Measurements from ENCODE around the gene PTGER4.
"Not testable (repeated sequence)": the region's sequence is repeated elsewhere in the genome, so short reads cannot be mapped to it uniquely, and the experiment has no call there.

The PTGER4 gene

DNA sequence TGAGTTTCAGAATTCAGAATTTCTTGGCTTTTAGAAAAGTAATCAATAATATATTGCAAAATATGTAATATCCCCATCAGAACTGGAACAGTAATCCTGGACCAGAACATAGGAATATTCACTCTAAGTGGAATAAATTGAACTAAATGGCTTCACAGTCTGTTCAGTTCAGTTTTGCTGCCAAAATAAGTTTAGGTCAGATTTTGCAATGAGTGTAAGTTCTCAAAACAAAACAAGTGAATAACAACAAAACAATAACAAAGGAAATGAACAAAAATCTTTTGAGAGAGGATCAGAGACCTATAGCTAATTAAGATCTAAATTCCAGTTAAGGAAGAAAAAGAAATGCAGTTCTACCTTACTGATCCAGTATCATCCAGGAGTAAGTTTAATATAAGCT lies 9.3 kb downstream of the PTGER4 start:
- no peak for DNase-seq
- no peaks in the 10 kb centered on the region for H3K27me3 ChIP-seq (replicated peaks in 2 of 5; ENCODE audit: control insufficient read depth in 4 of 5, insufficient read depth in 5 of 5, low read length in 4 of 5)
- peaks cover 11 to 51% (median 26%) of the 10 kb centered on the region in 4 experiments for H3K36me3 ChIP-seq (ENCODE audit: control insufficient read depth in 4 of 4, insufficient read depth in 4 of 4, low read length in 3 of 4)
- H3K27ac ChIP-seq (ENCODE audit: insufficient read depth in 1 of 2, low read depth in 1 of 2, low read length in 2 of 2, poor library complexity in 1 of 2, severe bottlenecking in 2 of 2) = peak overlapping the region in 1 of 2 experiments; percentile 13
- H3K9me3 ChIP-seq (ENCODE audit: control extremely low read depth in 1 of 5, control insufficient read depth in 4 of 5, insufficient read depth in 2 of 5, low read depth in 1 of 5, low read length in 4 of 5) = no peaks in the 10 kb centered on the region
- POLR2A ChIA-PET = no interaction called here
- CTCF ChIA-PET = interaction anchor here (0.7 to 3.4 kb wide), 9 partner anchors 11 to 975 kb away, joined by 3 to 17 read pairs (median 4); no protein-coding TSS in a partner anchor
- H3K4me1 ChIP-seq (ENCODE audit: control extremely low read depth in 1 of 4, control insufficient read depth in 4 of 4, insufficient read depth in 4 of 4, low read length in 3 of 4) = peaks cover 19 to 61% (median 31%) of the 10 kb centered on the region in 4 experiments
- no peak overlapping the region for H3K4me3 ChIP-seq (ENCODE audit: control insufficient read depth in 1 of 7, extremely low read depth in 1 of 7, insufficient read depth in 4 of 7, low read depth in 2 of 7, low read length in 6 of 7)

DNA sequence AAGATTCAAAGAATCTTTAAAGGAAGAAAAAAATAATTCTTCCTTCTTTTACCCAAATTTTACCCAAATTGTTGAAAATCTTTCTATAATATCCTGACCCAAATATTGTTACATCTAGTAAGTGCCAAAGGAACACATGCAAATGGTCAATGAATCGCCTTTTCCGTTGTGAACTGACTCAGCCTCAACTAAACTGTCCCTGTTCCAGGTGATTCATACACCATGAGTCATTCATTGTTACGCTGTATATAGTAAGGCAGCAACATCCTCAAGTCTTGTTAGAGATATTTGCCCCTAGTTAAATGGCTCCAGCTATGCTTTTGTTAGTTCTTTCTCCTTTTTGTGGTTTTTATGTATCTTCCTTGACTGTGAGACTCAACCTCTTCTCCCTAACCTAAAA lies 9.7 kb downstream of the PTGER4 start:
- H3K27ac ChIP-seq (ENCODE audit: insufficient read depth in 1 of 2, low read depth in 1 of 2, low read length in 2 of 2, poor library complexity in 1 of 2, severe bottlenecking in 2 of 2) = peak overlapping the region in 1 of 2 experiments; percentile 11
- CTCF ChIA-PET = interaction anchor here (0.9 to 3.4 kb wide), 10 partner anchors 12 to 975 kb away, joined by 3 to 17 read pairs (median 4); no protein-coding TSS in a partner anchor

GRCh38 chr5:40690267-40690666 lies 10.6 kb downstream of the PTGER4 start:
- H3K36me3 ChIP-seq (ENCODE audit: control insufficient read depth in 4 of 4, insufficient read depth in 4 of 4, low read length in 3 of 4) = peaks cover 16 to 61% (median 29%) of the 10 kb centered on the region in 4 experiments
- POLR2A ChIA-PET = no interaction called here
- H3K27ac ChIP-seq (ENCODE audit: insufficient read depth in 1 of 2, low read depth in 1 of 2, low read length in 2 of 2, poor library complexity in 1 of 2, severe bottlenecking in 2 of 2) = no peak overlapping the region
- H3K27me3 ChIP-seq (replicated peaks in 2 of 5; ENCODE audit: control insufficient read depth in 4 of 5, insufficient read depth in 5 of 5, low read length in 4 of 5) = no peaks in the 10 kb centered on the region
- H3K4me1 ChIP-seq (ENCODE audit: control extremely low read depth in 1 of 4, control insufficient read depth in 4 of 4, insufficient read depth in 4 of 4, low read length in 3 of 4) = peaks cover 12 to 48% (median 25%) of the 10 kb centered on the region in 4 experiments
- 100% methylated on average over 2 of the region's 3 CpGs for WGBS (ENCODE audit: insufficient coverage)
- DNase-seq = no peak
- peaks cover 0 to 3% (median 0%) of the 10 kb centered on the region in 5 experiments for H3K9me3 ChIP-seq (ENCODE audit: control extremely low read depth in 1 of 5, control insufficient read depth in 4 of 5, insufficient read depth in 2 of 5, low read depth in 1 of 5, low read length in 4 of 5)
- H3K4me3 ChIP-seq (ENCODE audit: control insufficient read depth in 1 of 7, extremely low read depth in 1 of 7, insufficient read depth in 4 of 7, low read depth in 2 of 7, low read length in 6 of 7) = no peak overlapping the region
- CTCF ChIA-PET = interaction anchor here (0.6 to 3.4 kb wide), 9 partner anchors 25 to 976 kb away, joined by 3 to 17 read pairs (median 3); no protein-coding TSS in a partner anchor

More for the DNA sequence above, 9.7 kb downstream of the PTGER4 start:
- Histone ChIP-seq H3K36me3 (ENCODE audit: control insufficient read depth in 4 of 4, insufficient read depth in 4 of 4, low read length in 3 of 4) (peaks cover 15 to 55% (median 28%) of the 10 kb centered on the region in 4 experiments), H3K4me1 (ENCODE audit: control extremely low read depth in 1 of 4, control insufficient read depth in 4 of 4, insufficient read depth in 4 of 4, low read length in 3 of 4) (peaks cover 19 to 56% (median 27%) of the 10 kb centered on the region in 4 experiments), H3K9me3 (ENCODE audit: control extremely low read depth in 1 of 5, control insufficient read depth in 4 of 5, insufficient read depth in 2 of 5, low read depth in 1 of 5, low read length in 4 of 5) (peaks cover 0 to 2% (median 0%) of the 10 kb centered on the region in 5 experiments), H3K27me3 (replicated peaks in 2 of 5; ENCODE audit: control insufficient read depth in 4 of 5, insufficient read depth in 5 of 5, low read length in 4 of 5) (no peaks in the 10 kb centered on the region), H3K4me3 (ENCODE audit: control insufficient read depth in 1 of 7, extremely low read depth in 1 of 7, insufficient read depth in 4 of 7, low read depth in 2 of 7, low read length in 6 of 7) (no peak overlapping the region)
- POLR2A ChIA-PET = no interaction called here
- DNase-seq = peak in 2 of 3 donors; percentile 81 to 89
- WGBS (ENCODE audit: insufficient coverage) = 63% methylated on average over 2 of the region's 3 CpGs

GRCh38 chr5:40691894-40692293 lies 12.2 kb downstream of the PTGER4 start:
- DNase-seq = no peak
- ChIA-PET POLR2A (no interaction called here), CTCF (interaction anchor here (1.5 to 3.3 kb wide), 2 partner anchors 22 to 975 kb away, joined by 3 to 11 read pairs; no protein-coding TSS in a partner anchor)
- Histone ChIP-seq H3K27me3 (replicated peaks in 2 of 5; ENCODE audit: control insufficient read depth in 4 of 5, insufficient read depth in 5 of 5, low read length in 4 of 5) (no peaks in the 10 kb centered on the region), H3K9me3 (ENCODE audit: control extremely low read depth in 1 of 5, control insufficient read depth in 4 of 5, insufficient read depth in 2 of 5, low read depth in 1 of 5, low read length in 4 of 5) (peaks cover 0 to 3% (median 0%) of the 10 kb centered on the region in 5 experiments), H3K27ac (ENCODE audit: insufficient read depth in 1 of 2, low read depth in 1 of 2, low read length in 2 of 2, poor library complexity in 1 of 2, severe bottlenecking in 2 of 2) (no peak overlapping the region), H3K4me1 (ENCODE audit: control extremely low read depth in 1 of 4, control insufficient read depth in 4 of 4, insufficient read depth in 4 of 4, low read length in 3 of 4) (peaks cover 0 to 32% (median 14%) of the 10 kb centered on the region in 4 experiments), H3K36me3 (ENCODE audit: control insufficient read depth in 4 of 4, insufficient read depth in 4 of 4, low read length in 3 of 4) (peaks cover 15 to 49% (median 26%) of the 10 kb centered on the region in 4 experiments), H3K4me3 (ENCODE audit: control insufficient read depth in 1 of 7, extremely low read depth in 1 of 7, insufficient read depth in 4 of 7, low read depth in 2 of 7, low read length in 6 of 7) (no peak overlapping the region)
- 99% methylated on average over 7 of the region's 9 CpGs for WGBS (ENCODE audit: insufficient coverage)

GRCh38 chr5:40694433-40694832 lies 14.7 kb downstream of the PTGER4 start:
- DNase-seq = no peak
- peaks cover 0 to 10% (median 1%) of the 10 kb centered on the region in 4 experiments for H3K4me1 ChIP-seq (ENCODE audit: control extremely low read depth in 1 of 4, control insufficient read depth in 4 of 4, insufficient read depth in 4 of 4, low read length in 3 of 4)
- no peak overlapping the region for H3K4me3 ChIP-seq (ENCODE audit: control insufficient read depth in 1 of 7, extremely low read depth in 1 of 7, insufficient read depth in 4 of 7, low read depth in 2 of 7, low read length in 6 of 7)
- H3K27me3 ChIP-seq (replicated peaks in 2 of 5; ENCODE audit: control insufficient read depth in 4 of 5, insufficient read depth in 5 of 5, low read length in 4 of 5) = no peaks in the 10 kb centered on the region
- H3K36me3 ChIP-seq (ENCODE audit: control insufficient read depth in 4 of 4, insufficient read depth in 4 of 4, low read length in 3 of 4) = peaks cover 16 to 46% (median 23%) of the 10 kb centered on the region in 4 experiments
- peaks cover 0 to 3% (median 0%) of the 10 kb centered on the region in 5 experiments for H3K9me3 ChIP-seq (ENCODE audit: control extremely low read depth in 1 of 5, control insufficient read depth in 4 of 5, insufficient read depth in 2 of 5, low read depth in 1 of 5, low read length in 4 of 5)
- H3K27ac ChIP-seq (ENCODE audit: insufficient read depth in 1 of 2, low read depth in 1 of 2, low read length in 2 of 2, poor library complexity in 1 of 2, severe bottlenecking in 2 of 2) = no peak overlapping the region
- CTCF ChIA-PET = no interaction called here
- POLR2A ChIA-PET = no interaction called here

DNA sequence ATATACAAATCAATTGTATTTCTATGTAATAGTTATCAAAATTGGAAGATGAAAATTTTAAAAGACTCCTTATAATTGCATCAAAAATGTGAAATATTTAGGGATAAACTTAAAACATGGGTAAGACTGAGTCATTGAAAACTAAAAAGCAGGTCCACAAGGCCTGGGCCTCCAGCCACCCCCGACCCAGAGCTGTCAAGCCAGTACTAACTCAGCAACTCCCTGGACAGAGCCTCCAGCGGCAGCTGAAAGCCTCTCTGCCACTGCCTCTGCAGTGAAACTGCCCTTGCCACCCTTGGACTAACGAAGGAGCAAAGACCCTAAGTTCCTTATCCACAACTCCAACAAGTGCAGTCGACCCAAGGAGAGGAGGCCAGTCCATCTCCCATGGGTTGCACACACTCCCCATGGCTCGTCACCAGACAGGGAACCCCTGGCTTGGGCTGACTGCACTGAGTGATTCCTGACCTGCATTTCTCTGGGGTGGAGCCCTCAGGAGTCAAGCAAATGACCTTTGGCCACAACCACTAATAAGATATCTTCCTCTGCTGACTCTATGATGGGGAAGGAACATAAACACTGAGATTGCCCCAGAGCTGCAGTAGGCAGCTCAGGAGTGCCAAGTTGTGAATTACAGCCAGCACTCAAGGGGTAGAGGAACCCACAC lies 20.5 kb downstream of the PTGER4 start:
- peaks cover 0 to 10% (median 4%) of the 10 kb centered on the region in 4 experiments for H3K36me3 ChIP-seq (ENCODE audit: control insufficient read depth in 4 of 4, insufficient read depth in 4 of 4, low read length in 3 of 4)
- CTCF ChIA-PET = no interaction called here
- no peak overlapping the region for H3K27ac ChIP-seq (ENCODE audit: insufficient read depth in 1 of 2, low read depth in 1 of 2, low read length in 2 of 2, poor library complexity in 1 of 2, severe bottlenecking in 2 of 2)
- H3K9me3 ChIP-seq (ENCODE audit: control extremely low read depth in 1 of 5, control insufficient read depth in 4 of 5, insufficient read depth in 2 of 5, low read depth in 1 of 5, low read length in 4 of 5) = peaks cover 0 to 20% (median 13%) of the 10 kb centered on the region in 5 experiments
- no peak for DNase-seq
- POLR2A ChIA-PET = no interaction called here
- H3K4me1 ChIP-seq (ENCODE audit: control extremely low read depth in 1 of 4, control insufficient read depth in 4 of 4, insufficient read depth in 4 of 4, low read length in 3 of 4) = no peaks in the 10 kb centered on the region
- no peak overlapping the region for H3K4me3 ChIP-seq (ENCODE audit: control insufficient read depth in 1 of 7, extremely low read depth in 1 of 7, insufficient read depth in 4 of 7, low read depth in 2 of 7, low read length in 6 of 7)
- no peaks in the 10 kb centered on the region for H3K27me3 ChIP-seq (replicated peaks in 2 of 5; ENCODE audit: control insufficient read depth in 4 of 5, insufficient read depth in 5 of 5, low read length in 4 of 5)
- WGBS (ENCODE audit: insufficient coverage) = 100% methylated on average over 4 of the region's 5 CpGs

DNA sequence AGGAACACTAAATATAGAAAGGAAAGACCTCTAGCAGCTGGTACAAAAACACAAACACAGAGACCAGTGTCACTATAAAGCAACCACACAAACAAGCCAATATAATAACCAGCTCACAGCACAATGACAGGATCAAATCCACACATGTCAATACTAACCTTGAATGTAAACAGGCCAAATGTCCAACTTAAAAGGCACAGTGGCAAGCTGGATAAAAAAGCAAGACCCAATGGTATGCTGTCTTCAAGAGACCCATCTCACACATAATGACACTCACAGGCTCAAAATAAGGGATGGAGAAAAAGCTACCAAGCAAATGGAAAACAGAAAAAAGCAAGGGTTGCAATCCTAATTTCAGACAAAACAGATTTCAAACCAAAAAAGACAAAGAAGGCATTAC lies 22.3 kb downstream of the PTGER4 start:
- Histone ChIP-seq H3K9me3 (ENCODE audit: control extremely low read depth in 1 of 5, control insufficient read depth in 4 of 5, insufficient read depth in 2 of 5, low read depth in 1 of 5, low read length in 4 of 5) (peaks cover 0 to 28% (median 13%) of the 10 kb centered on the region in 5 experiments), H3K36me3 (ENCODE audit: control insufficient read depth in 4 of 4, insufficient read depth in 4 of 4, low read length in 3 of 4) (peaks cover 0 to 13% (median 4%) of the 10 kb centered on the region in 4 experiments)
- H3K27me3 ChIP-seq (replicated peaks in 2 of 5; ENCODE audit: control insufficient read depth in 4 of 5, insufficient read depth in 5 of 5, low read length in 4 of 5); POLR2A ChIA-PET; DNase-seq; H3K4me3 ChIP-seq (ENCODE audit: control insufficient read depth in 1 of 7, extremely low read depth in 1 of 7, insufficient read depth in 4 of 7, low read depth in 2 of 7, low read length in 6 of 7); H3K4me1 ChIP-seq (ENCODE audit: control extremely low read depth in 1 of 4, control insufficient read depth in 4 of 4, insufficient read depth in 4 of 4, low read length in 3 of 4); H3K27ac ChIP-seq (ENCODE audit: insufficient read depth in 1 of 2, low read depth in 1 of 2, low read length in 2 of 2, poor library complexity in 1 of 2, severe bottlenecking in 2 of 2): not testable (repeated sequence)
- CTCF ChIA-PET = interaction anchor here (3.0 kb wide), 1 partner anchor 12 kb away, joined by 9 read pairs; no protein-coding TSS in a partner anchor

All from common myeloid progenitor, CD34-positive (primary cell).